Dedifferentiated amniotic fluid mesenchymal stem cell (primary cell): ENCODE data around the gene EIF1AY.
"Not testable (repeated sequence)": the region's sequence is repeated elsewhere in the genome, so short reads cannot be mapped to it uniquely, and the experiment has no call there.

Experiments
- DNase-seq: peaks from one replicate; pipeline ENCODE4 v3.0.0-alpha.2; 2016; ENCODE audit errors: extremely low spot score

EIF1AY gene, protein sequence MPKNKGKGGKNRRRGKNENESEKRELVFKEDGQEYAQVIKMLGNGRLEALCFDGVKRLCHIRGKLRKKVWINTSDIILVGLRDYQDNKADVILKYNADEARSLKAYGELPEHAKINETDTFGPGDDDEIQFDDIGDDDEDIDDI

DNA sequence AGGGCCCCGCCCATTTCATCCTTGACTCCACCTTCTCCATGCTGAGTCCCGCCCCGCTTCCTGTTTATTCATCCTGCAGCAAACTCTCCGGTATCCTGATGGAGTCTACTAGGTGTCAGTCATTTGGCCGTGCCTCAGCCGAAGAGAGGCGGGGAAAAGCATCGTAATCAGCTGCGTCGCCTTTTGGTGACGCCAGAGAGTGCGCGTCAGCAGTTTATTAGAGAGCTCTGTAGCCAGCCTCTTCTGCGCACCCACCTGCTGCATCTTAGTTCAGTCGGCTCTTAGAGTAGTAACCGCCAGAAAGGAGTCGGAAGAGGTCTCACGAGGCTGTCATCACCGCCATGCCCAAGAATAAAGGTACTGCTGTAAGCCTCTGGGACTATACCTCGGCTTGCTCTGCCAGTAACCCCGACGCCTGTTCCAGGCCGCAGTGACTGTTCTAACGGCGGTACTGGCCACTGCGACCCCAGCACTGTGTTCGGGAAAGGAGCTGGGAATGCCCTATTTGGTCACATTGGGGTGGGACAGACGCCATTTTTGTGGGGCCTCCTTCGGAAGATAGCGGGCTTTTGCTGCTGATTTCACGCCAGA is at the start of gene EIF1AY:
Gene EIF1AY, plus strand, starts transcription at position 246 of the 591 bp plus-strand sequence. Its CDS starts 96 bp downstream, at position 342.
- no peak for DNase-seq

DNA sequence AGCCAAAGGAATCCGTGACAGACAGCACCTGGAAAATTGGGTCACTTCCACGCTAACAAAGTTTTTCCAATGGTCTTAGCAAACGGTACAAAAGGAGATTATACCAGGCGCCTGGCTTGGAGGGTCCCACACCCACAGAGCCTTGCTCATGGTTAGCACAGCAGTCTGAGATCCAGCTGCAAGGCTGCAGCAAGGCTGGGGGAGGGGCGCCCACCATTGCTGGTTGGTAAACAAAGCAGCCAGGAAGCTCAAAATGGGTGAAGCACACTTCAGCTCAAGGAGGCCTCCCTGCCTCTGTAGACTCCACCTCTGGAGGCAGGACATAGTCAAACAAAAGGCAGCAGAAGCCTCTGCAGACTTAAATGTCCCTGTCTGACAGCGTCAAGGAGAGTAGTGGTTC is 47.1 kb upstream of the EIF1AY start:
- no peak for DNase-seq

DNA sequence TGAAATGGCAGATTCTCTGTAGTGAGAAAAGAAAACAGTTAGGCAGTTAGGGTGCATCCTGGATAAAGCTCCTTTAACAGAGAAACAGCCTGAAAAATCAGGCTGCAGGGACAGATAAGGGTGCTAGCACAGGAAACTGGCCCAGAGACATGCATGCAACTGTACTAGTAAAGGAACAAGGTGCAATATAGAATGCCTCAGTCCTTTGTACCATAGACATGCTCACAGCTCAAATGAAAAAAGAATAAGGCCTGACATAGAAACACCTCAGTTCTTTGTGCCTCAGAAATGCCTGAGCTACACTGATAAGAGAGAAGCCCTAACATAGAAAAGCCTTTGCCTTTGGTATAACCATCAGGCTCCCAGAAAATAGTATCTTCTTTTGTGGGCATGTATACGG is 37.4 kb upstream of the EIF1AY start:
- no peak for DNase-seq

DNA sequence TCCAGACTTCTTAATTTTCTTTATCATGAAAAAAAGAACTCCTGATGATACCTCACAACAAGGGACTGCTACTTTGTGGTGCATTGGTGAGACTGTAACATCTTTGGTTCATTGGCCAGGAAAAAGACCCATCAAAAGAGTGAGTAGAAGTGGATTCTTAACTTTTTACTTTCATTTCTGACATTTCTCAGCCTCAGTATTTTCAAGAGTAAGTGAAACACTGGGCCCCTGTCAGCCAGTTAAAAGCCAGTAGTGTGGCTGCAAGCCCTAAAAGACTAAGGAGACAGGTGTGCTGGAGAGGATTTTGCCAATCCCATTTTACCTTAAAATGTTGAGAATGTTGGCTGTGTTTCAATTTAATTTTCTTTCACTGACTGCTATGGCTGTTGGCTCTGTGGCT is 36.6 kb upstream of the EIF1AY start:
- DNase-seq, result no peak

DNA sequence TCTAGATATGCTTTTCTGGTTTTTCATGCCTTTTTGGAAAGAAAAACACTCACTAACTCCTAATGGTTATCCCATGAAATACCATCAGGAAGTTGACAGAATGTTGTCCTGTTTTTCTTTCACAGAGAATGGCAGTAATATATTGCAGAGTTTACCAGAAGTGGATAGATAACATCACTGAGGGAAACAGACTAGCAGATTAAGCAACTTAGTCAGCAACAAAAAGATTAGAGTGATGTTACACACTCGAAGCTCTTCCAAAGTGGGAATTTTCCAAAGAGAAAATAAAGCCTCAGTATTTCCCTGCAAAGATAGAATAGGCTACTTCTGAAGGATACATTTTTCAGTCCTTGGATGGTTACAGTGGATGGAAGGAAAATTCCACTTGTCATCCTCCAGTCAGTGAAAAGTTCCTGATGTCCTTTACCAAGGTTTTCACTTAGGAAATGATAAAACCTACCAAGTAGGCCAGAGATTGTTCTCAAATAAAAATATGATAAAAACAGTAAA is 31.1 kb upstream of the EIF1AY start:
- DNase-seq, result no peak

DNA sequence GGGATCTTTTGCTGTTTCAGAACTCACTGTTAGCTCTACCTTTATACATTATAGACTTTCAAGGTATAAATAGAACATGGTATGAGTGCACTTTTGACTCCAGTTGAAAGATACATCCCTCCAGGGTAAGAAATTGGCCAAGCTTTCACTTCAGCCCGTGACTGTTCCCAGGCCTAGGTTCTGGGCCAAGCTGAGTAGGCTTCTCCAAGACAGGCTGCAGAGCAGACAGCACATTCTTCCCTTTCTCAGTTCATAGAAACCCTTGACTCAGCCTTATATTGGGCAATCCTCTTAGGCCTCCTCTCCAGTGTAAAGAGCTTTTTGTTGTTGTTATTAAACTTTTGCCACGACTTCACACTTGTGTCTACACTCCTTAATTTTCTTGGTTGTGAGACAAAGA is 29.5 kb upstream of the EIF1AY start:
- no peak for DNase-seq

DNA sequence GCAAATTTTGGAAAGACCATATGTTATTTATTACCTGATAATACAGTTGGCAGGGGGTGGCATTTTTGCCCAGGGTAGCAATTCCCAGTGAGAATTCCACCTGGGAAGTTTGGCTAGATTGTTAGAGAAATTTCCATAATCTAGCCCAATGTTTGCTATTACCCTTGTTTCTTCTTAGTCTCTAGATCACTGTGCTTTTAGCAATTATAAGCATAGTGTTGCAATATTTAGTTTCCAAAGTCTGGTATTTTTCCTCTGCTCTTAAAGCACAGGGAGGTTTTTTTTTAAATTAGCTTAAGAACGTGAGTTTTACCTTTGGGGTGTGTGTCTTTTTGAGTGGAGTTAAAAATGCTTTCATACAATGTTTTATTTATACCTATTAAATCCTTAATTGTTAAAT is 26.3 kb upstream of the EIF1AY start:
- DNase-seq, result no peak

DNA sequence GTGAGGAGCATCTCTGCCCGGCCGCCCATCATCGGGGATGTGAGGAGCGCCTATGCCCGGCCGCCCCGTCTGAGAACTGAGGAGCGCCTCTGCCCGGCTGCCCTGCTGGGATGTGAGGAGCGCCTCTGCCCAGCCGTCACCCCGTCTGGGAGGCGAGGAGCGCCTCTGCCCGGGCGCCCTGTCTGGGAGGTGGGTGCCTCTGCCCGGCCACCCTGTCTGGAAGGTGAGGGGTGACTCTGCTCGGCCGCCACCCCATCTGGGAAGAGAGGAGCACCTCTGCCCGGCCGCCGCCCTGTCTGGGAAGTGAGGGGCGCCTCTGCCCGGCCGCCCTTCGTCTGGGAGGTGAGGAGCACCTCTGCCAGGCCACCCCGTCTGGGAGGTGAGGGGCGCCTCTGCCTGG is 23.7 kb upstream of the EIF1AY start:
- DNase-seq, result no peak

DNA sequence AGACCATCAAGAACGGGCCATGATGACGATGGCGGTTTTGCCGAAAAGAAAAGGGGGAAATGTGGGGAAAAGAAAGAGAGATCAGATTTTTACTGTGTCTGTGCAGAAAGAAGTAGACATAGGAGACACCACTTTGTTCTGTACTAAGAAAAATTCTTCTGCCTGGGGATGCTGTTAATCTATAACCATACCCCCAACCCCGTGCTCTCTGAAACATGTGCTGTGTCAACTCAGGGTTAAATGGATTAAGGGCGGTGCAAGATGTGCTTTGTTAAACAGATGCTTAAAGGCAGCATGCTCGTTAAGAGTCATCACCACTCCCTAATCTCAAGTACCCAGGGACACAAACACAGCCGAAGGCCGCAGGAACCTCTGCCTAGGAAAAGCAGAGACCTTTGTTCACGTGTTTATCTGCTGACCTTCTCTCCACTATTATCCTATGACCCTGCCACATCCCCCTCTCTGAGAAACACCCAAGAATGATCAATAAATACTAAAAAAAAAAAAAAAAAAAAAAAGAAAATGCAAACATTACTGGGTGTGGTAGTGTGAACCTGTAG is 22.7 kb upstream of the EIF1AY start:
- not testable (repeated sequence) for DNase-seq

DNA sequence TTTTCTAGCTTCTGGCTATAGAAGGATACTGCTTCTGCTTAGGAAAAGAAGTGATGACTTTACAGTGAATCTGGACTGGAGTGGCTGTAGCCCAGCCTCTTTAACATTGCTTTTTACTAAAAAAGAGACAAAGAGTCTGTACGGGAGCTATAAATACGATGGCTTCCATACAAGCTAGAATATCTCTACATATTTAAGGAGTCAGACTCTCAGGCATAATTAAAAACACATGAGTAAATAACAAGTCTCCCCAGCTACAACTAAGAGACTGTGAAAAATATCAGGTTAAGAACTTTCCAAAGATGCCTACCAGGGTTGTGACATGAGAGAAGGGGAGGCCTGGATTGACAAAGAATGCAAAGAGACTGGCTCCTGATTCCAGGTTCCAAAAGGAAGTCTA is 19.8 kb upstream of the EIF1AY start:
- no peak for DNase-seq

DNA sequence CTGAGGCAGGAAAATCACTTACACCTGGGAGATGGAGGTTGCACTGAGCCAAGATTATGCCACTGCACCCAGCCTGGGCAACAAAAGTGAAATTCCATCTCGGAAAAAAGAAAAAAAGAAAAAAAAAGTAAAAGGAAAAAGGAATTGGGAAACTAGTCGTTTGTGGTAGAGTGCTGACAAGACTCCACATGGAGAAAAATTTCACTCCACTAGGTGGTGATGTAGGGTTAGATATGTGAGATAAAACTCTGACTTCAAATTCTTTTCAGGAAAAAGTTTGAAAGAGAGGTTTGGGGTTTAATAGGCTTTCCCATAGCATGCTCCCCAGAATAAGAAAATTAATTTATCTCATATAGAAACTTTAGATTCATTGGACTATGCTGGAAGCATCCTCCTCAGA is 16.9 kb upstream of the EIF1AY start:
- DNase-seq, result no peak

DNA sequence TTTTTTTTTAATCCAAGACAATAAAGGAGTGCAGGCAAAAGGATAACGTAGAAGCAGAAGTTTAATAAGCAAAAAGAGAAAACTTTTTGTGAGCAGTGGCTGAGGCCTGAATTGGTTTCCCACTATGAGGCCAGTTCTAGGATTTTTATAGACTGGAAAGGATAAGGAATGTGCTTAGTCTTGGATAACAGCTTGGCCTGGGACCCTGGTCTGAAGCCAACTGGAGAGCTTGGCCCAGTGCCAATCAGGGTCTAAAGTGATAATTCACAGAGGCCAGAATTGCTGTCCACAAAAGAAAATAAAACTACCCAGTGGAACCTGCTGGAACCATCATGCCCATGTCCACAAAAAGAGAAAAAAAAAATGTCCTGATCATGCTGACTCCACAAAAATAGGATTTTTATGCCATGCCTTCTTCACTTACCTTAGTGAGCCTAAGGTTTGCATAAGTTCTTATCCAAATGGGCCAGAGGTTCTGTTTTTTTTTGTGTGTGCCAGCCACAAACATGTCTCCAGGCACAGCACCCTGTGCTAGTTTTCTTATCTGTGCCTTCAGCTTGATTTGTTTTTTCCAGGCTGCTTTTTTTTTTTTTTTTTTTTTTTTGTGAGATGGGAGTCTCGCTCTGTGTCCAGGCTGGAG is 15.6 kb upstream of the EIF1AY start:
- DNase-seq, result no peak

DNA sequence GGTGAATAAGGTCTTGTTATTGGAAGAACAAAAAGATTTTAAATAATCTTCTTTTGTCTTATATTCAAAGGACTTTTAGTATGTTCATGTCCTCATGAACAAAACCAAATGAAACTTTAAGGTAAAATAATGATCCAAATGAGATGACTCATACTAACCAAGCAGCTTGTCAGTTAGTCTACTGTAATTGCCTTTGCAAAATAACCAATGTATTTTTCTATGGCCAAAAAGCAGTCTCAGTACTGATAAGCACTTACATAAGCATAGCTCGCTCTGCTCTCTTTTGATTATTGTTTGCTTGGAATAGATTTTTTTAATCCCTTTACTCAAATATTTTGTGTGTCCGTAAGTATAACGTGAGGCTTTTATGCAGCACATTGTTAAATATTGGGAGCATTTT is 4.3 kb upstream of the EIF1AY start:
- DNase-seq, result no peak

DNA sequence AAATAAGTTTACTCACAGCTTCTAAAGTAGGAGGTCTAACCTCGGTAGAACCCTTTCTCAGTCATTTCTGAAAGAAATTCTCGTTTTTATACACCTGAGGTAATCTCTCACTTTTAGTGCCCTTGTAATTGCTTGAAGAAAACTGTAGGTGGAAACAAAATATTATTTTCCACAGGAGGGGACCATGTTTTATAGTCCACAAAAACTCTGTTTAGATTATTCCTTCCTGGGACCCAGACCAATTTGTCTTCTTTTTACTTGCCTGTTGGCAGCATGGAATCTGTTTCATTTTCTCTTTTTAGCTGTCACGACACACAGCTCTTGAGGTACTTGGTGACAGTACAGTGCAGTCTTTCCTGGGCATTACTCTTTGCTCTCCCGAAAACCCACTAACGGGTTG is 930 bp downstream of the EIF1AY start:
- DNase-seq, result no peak

DNA sequence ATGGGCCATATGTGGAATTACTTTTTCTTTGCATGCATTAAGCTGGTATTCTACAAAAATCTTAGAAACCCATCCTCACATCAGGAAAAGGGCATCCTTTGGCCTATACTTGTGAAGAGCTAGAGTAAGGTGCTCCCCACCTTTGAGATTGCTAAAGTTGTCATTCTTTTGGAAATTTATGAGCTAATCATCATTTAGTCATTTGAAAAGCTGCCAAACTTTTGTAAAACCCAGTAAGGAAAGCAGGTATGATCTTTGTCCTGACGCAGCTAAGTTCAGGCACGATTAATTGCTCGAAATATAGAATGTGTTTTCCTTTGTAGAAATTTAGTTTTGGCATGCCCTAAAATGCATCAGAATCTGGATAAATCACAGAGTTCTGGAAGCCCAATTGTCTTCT is 2.6 kb downstream of the EIF1AY start:
- DNase-seq, result no peak

DNA sequence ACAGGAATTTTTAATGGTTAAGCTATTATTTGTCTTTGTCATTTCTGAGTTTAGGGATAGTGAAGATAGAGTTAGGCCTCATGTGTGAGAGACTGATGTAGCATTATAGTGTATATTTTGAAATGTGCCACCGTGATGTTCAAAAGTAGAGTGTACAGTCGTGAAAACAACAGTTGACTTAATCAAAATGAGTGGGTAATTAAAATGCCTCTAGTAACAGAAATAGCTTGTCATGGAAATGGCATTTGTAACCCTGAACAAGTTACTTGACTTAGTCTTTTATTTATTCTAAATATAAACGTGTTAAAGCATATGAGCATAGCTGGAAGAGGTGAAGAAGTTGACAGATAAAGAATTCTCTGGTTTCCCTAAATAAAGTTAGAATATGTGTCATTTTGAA is 6.1 kb downstream of the EIF1AY start:
- no peak for DNase-seq

DNA sequence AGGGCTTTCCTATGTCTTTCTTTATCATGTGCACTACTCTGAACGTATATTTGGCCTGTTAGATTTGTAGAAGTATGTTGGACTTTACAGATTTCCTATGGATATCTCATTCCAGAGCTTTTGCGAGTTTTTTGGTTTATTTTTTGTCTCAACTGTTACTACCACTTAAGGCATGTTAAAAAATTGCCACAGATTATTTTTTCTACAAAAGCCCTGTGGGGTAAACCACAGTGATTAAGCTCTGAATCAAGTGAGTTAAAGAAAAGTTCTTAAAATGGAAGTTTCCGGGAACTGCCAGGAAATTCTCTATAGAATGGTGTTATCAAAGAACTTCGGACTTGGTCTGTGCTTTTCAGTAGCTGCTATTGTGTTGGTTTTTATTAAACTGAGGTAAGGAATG is 10.6 kb downstream of the EIF1AY start:
- DNase-seq, result no peak
